Stimulated activated naive CD8-positive, alpha-beta T cell treated with anti-CD3 and anti-CD28 coated beads, Interleukin-15, amount 100 ng/mL, for 72 hours (primary cell): Measurements from ENCODE around the gene PASK.
"Not testable (repeated sequence)": the region's sequence is repeated elsewhere in the genome, so short reads cannot be mapped to it uniquely, and the experiment has no call there.

Source experiments
- ATAC-seq: fragments of 150-1000 bp; cut with Tn5 transposase; 2 replicates; pipeline ENCODE4 v1.10.0; 2021; ENCODE audit warnings: mild to moderate bottlenecking, moderate library complexity
- DNase-seq, 2 donors: peaks; one replicate each; pipeline ENCODE4 v3.0.0; 2021 to 2022
- H3K27ac Mint-ChIP-seq, 2 donors: one replicate each; pipeline ENCODE4 v1.8.0; 2022; ENCODE audit warnings: mild to moderate bottlenecking in 2 of 2, mixed read lengths in 2 of 2, moderate library complexity in 2 of 2
- H3K27me3 Mint-ChIP-seq: one replicate; pipeline ENCODE4 v1.8.0; 2022; ENCODE audit warnings: mixed read lengths
- H3K4me1 Mint-ChIP-seq: one replicate; pipeline ENCODE4 v1.8.0; 2022; ENCODE audit warnings: mild to moderate bottlenecking, mixed read lengths
- H3K4me3 Mint-ChIP-seq, 2 donors: one replicate each; pipeline ENCODE4 v1.8.0; 2022; ENCODE audit warnings: mild to moderate bottlenecking in 2 of 2, mixed read lengths in 2 of 2, moderate library complexity in 1 of 2
- H3K9me3 Mint-ChIP-seq, 2 donors: one replicate each; pipeline ENCODE4 v1.8.0; 2022; ENCODE audit warnings: mixed read lengths in 2 of 2

The PASK gene

DNA sequence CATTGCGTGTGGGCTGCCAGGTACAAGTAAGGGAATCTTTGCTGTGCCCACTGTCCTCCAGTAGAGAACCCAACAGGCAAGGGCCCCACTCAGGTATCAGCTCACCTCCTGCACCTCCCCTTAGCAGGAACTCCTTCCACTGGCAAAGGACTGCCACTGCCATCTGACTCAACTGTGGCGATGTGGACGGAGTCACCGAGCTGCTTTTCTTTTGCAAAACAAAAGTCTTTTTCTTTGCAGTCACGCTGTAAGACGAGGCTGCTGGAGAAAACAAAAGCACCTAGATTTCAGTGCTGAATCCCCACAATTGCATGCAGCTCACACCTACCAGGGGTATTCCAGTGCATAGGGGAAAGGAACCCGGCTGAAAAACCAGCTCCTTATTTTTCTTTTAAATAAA is 55.1 kb downstream of the PASK start:
- DNase-seq = no peak
- Mint-ChIP-seq H3K9me3 (peaks cover 0 to 5% of the 10 kb centered on the region in 2 donors), H3K27ac (no peak overlapping the region), H3K4me3 (no peak overlapping the region), H3K27me3 (no peaks in the 10 kb centered on the region), H3K4me1 (peaks cover 45% of the 10 kb centered on the region)
- no peak for ATAC-seq

DNA sequence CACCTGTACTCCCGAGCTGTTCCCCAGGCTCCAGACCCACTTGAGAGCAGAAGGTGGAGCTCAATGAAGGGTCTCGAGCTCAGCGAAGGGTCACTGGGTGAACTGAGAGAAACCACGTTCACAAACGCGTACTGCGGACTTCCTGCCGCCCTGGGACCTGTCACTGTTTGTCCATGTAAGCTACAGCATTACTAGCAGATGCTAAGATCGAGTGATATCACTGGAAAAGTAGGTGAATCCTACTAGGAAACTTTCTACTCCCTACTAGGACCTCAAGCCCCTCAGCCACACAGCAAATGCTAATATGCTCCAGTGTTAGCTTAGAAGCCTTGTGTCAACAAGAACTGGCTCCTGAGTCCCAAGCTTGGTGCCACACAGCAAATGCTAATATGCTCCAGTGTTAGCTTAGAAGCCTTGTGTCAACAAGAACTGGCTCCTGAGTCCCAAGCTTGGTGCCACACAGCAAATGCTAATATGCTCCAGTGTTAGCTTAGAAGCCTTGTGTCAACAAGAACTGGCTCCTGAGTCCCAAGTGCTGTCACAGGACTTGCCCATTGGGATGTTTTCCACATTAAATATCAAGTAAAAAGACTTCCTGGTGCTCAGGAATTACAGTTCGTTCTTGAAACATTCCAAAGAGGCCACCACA is 56.0 kb downstream of the PASK start:
- not testable (repeated sequence) for DNase-seq, H3K9me3 Mint-ChIP-seq, ATAC-seq, H3K27me3 Mint-ChIP-seq, H3K4me3 Mint-ChIP-seq
- H3K27ac Mint-ChIP-seq = peak overlapping the region in 1 of 2 donors; percentile 51
- H3K4me1 Mint-ChIP-seq = peaks cover 45% of the 10 kb centered on the region

DNA sequence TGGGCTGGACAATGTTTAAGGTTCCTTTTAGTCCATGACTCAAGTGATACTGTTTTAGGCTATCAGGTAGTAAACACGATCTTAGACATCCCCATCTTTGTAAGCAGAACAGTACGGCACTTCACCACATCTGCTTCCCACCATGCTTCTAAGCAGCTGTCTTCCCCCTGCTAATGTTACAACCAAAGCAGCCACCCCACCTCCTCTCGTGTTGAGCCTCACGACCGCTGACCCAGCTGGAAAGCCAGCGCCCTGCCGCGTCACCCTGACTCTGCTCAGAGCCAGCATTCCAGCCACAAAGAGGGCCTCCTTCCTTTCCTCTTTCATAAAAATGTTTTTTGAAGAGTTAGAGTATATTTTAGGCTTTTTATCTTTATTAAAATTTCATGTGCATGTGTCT is 56.6 kb downstream of the PASK start:
- Mint-ChIP-seq H3K4me1 (peaks cover 40% of the 10 kb centered on the region), H3K27ac (peak overlapping the region in 1 of 2 donors; percentile 73)
- no peak for ATAC-seq

DNA sequence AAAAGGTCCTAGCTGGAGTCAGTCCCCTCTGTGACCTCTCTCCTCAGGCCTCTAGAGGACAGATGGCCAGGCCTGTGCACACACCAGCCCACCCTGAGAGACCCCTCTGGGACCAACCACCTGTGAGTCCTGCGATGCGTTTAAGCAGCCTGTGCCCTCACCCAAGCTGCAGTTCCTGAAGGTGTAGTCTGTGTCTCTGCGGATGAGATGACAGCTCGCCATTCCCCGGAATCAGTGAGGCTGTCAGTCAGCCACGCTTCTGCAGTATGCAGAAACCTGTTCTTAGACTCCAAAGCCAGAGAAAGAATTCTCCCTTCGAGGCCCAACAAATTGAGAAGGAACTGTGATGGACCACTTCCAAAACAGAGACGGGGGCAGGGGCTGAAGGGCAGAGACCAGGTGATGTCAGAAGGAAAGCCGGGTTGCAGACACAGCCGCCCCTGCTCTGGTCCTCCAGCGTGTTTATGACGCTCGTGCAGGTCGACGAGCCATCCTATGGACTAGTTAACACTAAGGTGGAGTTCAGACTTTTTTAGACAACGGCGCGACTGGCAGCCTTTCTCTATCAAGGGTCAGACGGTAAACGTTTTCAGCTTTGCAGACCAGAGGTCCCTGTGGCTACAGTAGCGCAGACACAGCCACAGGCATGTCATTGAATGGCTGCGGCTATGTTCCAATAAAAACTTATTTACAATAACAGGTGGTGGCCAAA is 57.4 kb downstream of the PASK start:
- Mint-ChIP-seq H3K9me3 (peaks cover 0 to 5% of the 10 kb centered on the region in 2 donors), H3K4me3 (no peak overlapping the region), H3K27ac (no peak overlapping the region), H3K27me3 (no peaks in the 10 kb centered on the region), H3K4me1 (peaks cover 32% of the 10 kb centered on the region)
- ATAC-seq (no peak), DNase-seq (no peak)

More for the DNA sequence above, 56.6 kb downstream of the PASK start:
- no peak overlapping the region for H3K4me3 Mint-ChIP-seq
- H3K9me3 Mint-ChIP-seq = peaks cover 0 to 5% of the 10 kb centered on the region in 2 donors
- no peak for DNase-seq
- H3K27me3 Mint-ChIP-seq = no peaks in the 10 kb centered on the region

DNA sequence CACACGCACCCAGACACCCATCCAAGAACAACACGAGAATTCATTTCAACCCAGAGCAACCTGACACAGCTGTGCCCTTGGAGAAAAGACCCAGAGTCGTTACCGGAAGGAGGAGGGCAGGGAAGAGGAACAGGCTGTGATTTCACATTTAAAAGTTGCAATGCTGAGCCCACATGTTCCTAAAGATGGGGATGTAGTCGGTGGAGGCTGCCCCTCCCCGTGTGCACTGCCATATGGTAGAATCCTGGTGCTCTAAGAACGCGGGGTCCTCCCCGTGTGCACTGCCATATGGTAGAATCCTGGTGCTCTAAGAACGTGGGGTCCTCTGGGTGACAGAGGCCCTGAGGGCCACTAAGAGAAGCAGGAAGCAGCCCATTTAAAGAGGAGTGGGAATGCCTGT is 58.1 kb downstream of the PASK start:
- no peak for ATAC-seq

DNA sequence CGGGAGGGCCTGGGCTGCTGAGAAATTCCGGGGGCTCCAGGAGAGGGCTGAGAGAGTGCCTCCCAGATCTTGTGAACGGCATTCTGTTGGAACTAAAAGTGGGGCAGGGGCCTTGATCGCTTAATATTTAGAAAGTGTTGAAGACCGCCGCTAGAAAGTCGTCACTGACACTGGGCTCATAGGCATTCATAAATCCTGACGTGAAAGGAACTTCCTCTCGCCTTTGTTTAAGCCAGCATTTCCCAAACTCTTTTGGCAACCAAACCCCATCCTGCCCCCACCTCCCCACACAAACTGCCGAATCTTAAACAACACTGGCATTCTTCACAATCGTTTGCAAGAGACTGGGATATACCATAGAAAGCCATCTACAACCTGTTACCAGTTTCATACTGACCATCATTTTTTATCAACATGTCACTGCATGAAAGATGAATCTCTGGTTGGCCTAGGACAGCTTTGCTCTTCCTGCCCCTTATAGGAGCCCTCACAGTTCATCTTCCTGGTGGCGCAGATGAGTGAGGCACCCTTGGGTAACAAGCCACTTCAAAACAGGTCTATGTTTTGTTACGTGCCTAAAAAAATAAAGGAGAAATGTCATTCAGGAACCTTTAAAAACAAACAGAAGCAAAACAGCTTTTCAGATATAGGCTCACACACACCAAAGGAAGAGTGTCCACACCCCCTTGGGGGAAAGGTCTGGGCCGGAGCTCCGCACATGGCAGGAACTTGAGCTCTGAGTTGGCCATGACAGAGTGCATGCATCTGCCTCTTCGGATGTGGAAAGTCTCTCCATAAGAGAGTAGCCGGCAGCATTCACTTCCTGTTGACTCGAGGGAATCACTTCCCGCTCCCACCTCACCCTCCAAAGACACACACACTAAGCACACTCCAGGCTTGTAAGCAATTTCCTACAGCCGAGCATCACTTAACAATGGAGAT is 60.2 kb downstream of the PASK start:
- Mint-ChIP-seq H3K4me1 (peaks cover 18% of the 10 kb centered on the region), H3K9me3 (no peaks in the 10 kb centered on the region), H3K27ac (peak overlapping the region; percentile 46 to 89), H3K27me3 (no peaks in the 10 kb centered on the region), H3K4me3 (no peak overlapping the region)
- ATAC-seq (no peak), DNase-seq (no peak)

More for the DNA sequence above, 58.1 kb downstream of the PASK start:
- Mint-ChIP-seq H3K27ac (no peak overlapping the region), H3K4me3 (no peak overlapping the region), H3K27me3 (no peaks in the 10 kb centered on the region), H3K4me1 (peaks cover 26% of the 10 kb centered on the region), H3K9me3 (peaks cover 0 to 5% of the 10 kb centered on the region in 2 donors)
- DNase-seq = no peak

DNA sequence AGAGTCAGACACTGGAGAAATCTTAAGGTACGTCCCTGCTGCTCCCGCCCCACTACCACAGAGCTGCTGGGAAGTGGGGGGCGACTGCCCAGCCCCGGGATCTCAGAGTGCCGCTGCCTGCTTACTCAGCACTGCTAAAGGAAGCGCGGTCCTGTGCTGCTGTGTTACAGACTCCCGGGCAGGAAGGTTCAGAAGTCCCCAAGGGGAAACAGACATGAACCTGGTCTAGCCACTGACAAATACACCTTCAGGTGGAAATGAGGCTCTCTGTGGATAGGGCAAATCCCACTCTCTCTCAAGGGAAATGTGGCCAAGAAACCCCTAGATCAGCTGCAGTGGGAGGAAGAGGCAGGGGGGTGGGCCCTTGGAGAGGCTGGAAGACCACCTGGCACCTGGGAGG is 60.9 kb downstream of the PASK start:
- no peak overlapping the region for H3K4me3 Mint-ChIP-seq
- peaks cover 18% of the 10 kb centered on the region for H3K4me1 Mint-ChIP-seq
- H3K9me3 Mint-ChIP-seq = no peaks in the 10 kb centered on the region
- no peak for DNase-seq
- peak overlapping the region in 1 of 2 donors; percentile 46 for H3K27ac Mint-ChIP-seq
- H3K27me3 Mint-ChIP-seq = no peaks in the 10 kb centered on the region
- ATAC-seq = no peak

DNA sequence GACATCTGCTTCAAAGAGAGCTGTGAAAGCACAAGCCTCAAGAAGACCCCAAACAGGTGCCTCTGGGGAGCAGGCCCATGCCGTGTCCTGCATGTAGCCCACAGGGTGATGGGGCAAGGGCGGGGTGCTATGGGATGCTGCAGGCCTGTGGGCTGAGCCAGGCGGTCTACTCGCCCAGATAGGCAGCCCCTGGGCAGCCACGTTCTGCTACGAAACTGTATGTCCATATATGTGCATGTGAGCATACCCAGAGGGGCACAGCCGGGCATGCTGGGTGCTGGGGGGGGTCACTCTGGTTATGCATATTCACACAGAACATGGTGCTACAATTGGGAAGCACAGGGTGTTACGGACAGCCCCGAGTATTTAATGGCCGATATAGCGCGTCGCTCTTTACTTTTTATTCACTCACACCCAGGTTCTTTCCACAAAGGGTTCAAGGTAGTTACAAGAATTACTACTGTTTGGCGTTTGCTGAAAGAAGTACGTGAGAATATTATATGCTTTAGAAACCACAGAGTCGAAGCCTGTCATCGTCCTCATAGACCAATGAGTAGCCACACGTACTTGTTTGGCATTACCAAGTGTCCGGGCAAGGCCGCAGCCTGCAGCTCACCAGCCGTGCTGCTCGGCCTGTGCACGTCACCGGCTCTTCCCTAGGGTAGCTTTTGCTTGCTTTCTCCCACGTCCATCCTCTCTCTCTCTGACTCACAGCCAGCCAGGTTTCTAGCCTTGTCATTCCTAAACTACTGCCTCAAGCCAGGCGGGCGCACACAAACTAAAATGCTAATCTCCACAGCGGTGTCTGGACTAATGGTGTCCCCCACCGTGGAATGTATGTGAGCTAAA is 61.6 kb downstream of the PASK start:
- Mint-ChIP-seq H3K4me1 (peaks cover 22% of the 10 kb centered on the region), H3K27me3 (no peaks in the 10 kb centered on the region), H3K9me3 (no peaks in the 10 kb centered on the region), H3K4me3 (no peak overlapping the region), H3K27ac (peak overlapping the region in 1 of 2 donors; percentile 1)
- no peak for DNase-seq
- ATAC-seq = no peak

DNA sequence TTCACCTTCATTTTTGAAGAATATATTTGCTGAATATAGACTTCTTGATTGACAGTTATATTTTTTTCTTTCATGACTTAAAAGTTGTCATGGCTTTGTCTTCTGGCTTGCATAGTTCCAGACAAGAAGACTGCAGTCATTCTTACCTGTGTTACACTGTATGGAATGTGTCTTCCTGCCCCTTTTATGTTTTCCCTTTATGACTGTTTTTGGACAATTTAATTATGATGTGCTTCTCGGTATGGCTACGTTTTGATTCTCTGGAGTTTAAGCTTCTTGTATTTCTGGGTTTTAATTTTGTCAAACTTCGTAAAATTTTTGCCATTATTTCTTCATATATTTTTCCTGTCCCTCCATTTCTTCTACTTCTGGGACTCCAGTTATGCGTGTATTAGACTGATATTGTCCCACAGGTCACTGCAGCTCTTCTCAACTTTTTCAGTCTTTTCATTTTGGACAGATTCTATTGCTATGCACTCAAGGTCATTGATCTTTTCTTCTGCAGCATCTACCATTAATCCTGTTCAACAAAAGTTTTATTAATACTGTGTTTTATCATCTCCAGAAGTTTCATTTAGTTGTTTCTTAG is 64.3 kb downstream of the PASK start:
- Mint-ChIP-seq H3K27me3 (no peaks in the 10 kb centered on the region), H3K9me3 (no peaks in the 10 kb centered on the region), H3K27ac (no peak overlapping the region), H3K4me1 (peaks cover 19% of the 10 kb centered on the region), H3K4me3 (no peak overlapping the region)
- no peak for ATAC-seq
- DNase-seq = no peak

DNA sequence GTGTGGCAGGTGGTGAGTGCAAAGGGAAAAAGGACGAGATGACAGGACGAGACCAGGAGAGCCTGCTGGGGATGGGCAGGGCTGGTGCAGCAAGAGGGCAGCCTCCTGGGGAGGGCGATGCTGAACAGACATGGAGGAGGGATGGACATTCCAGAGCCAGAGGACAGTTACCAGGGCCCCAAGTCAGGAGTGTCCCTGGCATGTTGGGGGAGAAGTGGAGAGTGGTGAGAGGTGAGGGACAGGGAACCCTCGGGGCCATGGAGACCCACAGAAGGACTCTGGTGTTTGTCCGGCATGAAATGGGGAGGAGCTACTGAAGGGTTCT is 66.2 kb downstream of the PASK start:
- Mint-ChIP-seq H3K27ac (peak overlapping the region in 1 of 2 donors; percentile 2), H3K4me1 (peaks cover 8% of the 10 kb centered on the region), H3K4me3 (no peak overlapping the region), H3K27me3 (no peaks in the 10 kb centered on the region), H3K9me3 (no peaks in the 10 kb centered on the region)
- peak in 1 of 2 donors; percentile 6 for DNase-seq
- no peak for ATAC-seq

DNA sequence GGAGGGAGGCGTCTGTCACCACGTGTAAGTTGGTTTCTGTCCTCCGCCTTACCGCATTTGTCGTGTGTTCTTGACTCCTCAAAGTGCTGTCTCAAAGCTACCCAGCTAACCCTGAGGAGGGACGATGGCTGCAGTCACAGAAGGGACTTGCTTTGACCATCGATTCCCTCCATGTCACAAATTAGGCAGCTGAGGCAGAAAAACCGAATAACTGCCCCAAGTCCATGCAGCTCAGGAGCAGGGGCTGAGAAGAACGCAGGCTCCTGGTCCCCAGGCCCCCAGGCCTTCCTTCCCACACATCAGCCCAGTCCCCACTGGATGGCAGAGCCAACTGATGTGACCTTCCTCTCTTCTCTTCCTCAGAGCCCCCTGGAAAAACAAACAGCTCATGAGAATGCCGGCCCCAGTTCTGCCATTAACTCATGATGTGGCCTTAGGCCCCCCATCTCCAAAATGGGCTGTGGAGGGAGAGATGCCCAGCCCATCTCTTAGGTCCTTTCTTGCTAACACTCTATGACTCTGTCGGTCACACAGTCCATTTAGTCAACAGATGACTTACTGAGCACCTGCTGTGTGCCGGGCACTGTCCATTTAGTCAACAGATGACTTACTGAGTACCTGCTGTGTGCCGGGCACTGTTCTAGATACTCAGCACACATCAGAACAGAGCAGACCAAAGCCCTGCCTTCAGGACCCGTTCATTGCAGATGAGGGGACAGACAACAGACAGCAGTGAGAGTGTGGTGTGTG is 66.8 kb downstream of the PASK start:
- H3K4me3 Mint-ChIP-seq = no peak overlapping the region
- peak overlapping the region in 1 of 2 donors; percentile 2 for H3K27ac Mint-ChIP-seq
- DNase-seq (peak in 1 of 2 donors; percentile 9), ATAC-seq (no peak)
- H3K9me3 Mint-ChIP-seq = no peaks in the 10 kb centered on the region
- H3K4me1 Mint-ChIP-seq = peaks cover 8% of the 10 kb centered on the region
- no peaks in the 10 kb centered on the region for H3K27me3 Mint-ChIP-seq

DNA sequence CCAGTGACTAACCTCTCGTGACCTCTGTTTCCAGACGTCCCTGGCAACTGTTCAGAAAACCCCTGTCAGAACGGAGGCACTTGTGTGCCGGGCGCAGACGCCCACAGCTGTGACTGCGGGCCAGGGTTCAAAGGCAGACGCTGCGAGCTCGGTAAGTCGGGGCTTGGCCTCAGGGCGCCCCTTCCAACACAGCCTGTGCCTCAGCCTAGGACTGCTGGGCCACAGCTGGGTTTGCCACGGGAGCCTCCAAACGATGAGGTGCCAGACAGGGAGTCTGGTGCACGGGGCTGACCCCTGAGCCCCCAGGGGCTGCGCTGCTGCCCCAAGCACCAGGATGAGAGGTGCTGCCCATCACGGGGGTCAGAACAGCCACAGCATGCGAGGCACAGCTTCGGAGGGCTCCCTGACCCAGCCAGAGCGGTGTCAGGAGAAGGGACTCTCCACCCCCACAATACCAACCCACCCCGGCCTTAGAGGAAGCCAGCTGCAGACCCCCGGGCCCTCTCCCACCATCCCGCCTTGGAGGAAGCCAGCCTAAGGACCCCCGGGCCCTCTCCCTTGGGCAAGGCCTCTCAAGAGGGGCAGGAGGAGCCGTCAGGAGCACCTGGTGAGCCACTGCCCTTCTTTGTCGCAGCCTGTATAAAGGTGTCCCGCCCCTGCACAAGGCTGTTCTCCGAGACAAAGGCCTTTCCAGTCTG is 67.5 kb downstream of the PASK start:
- ATAC-seq (peak; percentile 21), DNase-seq (no peak)
- H3K27me3 Mint-ChIP-seq = no peaks in the 10 kb centered on the region
- H3K4me1 Mint-ChIP-seq = peaks cover 12% of the 10 kb centered on the region
- no peaks in the 10 kb centered on the region for H3K9me3 Mint-ChIP-seq
- H3K27ac Mint-ChIP-seq = peak overlapping the region in 1 of 2 donors; percentile 81
- H3K4me3 Mint-ChIP-seq = no peak overlapping the region

DNA sequence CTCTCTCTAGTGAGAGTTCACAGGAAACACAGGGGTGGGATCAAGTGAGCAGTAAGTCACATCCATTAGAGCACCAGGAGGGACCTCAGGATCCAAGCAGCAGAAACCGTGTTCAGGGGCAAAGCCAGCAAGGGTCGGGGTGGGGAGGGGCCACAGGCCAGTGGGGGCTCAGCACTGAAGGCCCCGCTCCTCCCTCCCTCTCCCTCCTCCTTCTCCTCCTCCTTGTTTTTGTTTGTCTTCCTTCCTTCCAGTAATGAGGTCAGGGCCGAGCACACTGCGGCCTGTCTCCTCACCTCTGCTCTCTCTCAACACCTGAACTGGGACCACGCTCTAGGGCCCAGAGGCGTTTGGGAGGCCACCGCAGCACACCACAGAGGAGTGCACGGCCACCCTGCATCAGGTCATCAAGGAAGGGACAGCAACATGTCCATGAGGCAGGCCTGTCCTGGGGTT is 68.1 kb downstream of the PASK start:
- DNase-seq (no peak), ATAC-seq (peak; percentile 17)
- Mint-ChIP-seq H3K27ac (peak overlapping the region; percentile 60 to 81), H3K4me3 (no peak overlapping the region), H3K9me3 (no peaks in the 10 kb centered on the region), H3K4me1 (peaks cover 12% of the 10 kb centered on the region), H3K27me3 (no peaks in the 10 kb centered on the region)
